Measurements from ENCODE around the gene NOP10. TPM values are rescaled to one million over a fixed set of nuclear protein-coding genes. Genes with fewer than 3 reads are reported as not detected.

Gene NOP10
- total and polyA plus RNA-seq, 2 of the 13 experiments (the other 11 are each of a cell fraction or from before 2014, with no cell fraction given) = 239 to 369 TPM

- TF ChIP-seq ZNF142 (CRISPR knock-in tag; IDR thresholded peaks at IDR 0.05) (0 out of 2 replicates have a peak, but pooled peaks have one; percentile 30), NR2F1 (CRISPR knock-in tag; IDR thresholded peaks at IDR 0.05) (no peak), KMT2A (CRISPR knock-in tag; IDR thresholded peaks at IDR 0.05) (peak; percentile 74), ISL2 (CRISPR knock-in tag; IDR thresholded peaks at IDR 0.05) (peak; percentile 55), ZBTB20 (CRISPR knock-in tag; IDR thresholded peaks at IDR 0.05; ENCODE audit: borderline replicate concordance, low read depth) (peak; percentile 69; the same call in 1 of the 2 replicates), MLLT10 (CRISPR knock-in tag; IDR thresholded peaks at IDR 0.05) (no peak), SIX1 (CRISPR knock-in tag; IDR thresholded peaks at IDR 0.05; ENCODE audit: borderline replicate concordance) (no peak), ZNF674 (CRISPR knock-in tag; IDR thresholded peaks at IDR 0.05; ENCODE audit: low read depth) (no peak), TEAD2 (CRISPR knock-in tag; IDR thresholded peaks at IDR 0.05) (no peak), SALL2 (CRISPR knock-in tag; IDR thresholded peaks at IDR 0.05) (no peak; the same call in 1 of the 2 replicates), TGIF2 (CRISPR knock-in tag; IDR thresholded peaks at IDR 0.05) (peak; percentile 52; the same call in 1 of the 2 replicates), ZFP62 (CRISPR knock-in tag; IDR thresholded peaks at IDR 0.05) (no peak), ZNF563 (CRISPR knock-in tag; IDR thresholded peaks at IDR 0.05) (peak; percentile 80; the same call in 1 of the 2 replicates), ZNF572 (CRISPR knock-in tag; IDR thresholded peaks at IDR 0.05) (no peak), CHD4 (IDR thresholded peaks at IDR 0.05; ENCODE audit: borderline replicate concordance, low read length) (no peak), ZNF792 (CRISPR knock-in tag; IDR thresholded peaks at IDR 0.05) (no peak), ATF4 (CRISPR knock-in tag; IDR thresholded peaks at IDR 0.05) (0 out of 4 replicates have a peak, but pooled peaks of 1 of the 2 experiments have one; percentile 53), CBX1 (IDR thresholded peaks at IDR 0.05; ENCODE audit: low read depth) (no peak), ZNF451 (CRISPR knock-in tag; IDR thresholded peaks at IDR 0.05) (no peak), ZNF354B (CRISPR knock-in tag; IDR thresholded peaks at IDR 0.05) (no peak), KDM3A (CRISPR knock-in tag; IDR thresholded peaks at IDR 0.05; ENCODE audit: low read depth) (peak; percentile 36; the same call in 1 of the 2 replicates), MYPOP (CRISPR knock-in tag; IDR thresholded peaks at IDR 0.05) (peak; percentile 87; the same call in 1 of the 2 replicates), ZNF652 (CRISPR knock-in tag; IDR thresholded peaks at IDR 0.05; ENCODE audit: borderline replicate concordance, low read depth) (no peak; the same call in 1 of the 2 replicates)
These were observed 24.5 kb upstream of the NOP10 start, which contains the start of gene LPCAT4 (continued) for GRCh38 chr15:34367101-34368081.
